HUES6 (cell line): ENCODE measurements around the gene RMDN2.

Experiments
- H3K27ac ChIP-seq: 2 replicates; pipeline ENCODE4 v1.7.0; 2013; ENCODE audit warnings: low read depth, mild to moderate bottlenecking, low read length, inconsistent platforms
- H3K27me3 ChIP-seq: 2 replicates; pipeline ENCODE4 v1.6.1; 2013; ENCODE audit warnings: low read length; ENCODE audit not compliant: control insufficient read depth, insufficient read depth
- H3K36me3 ChIP-seq: 2 replicates; pipeline ENCODE4 v1.6.1; 2013; ENCODE audit warnings: low read length; ENCODE audit not compliant: control insufficient read depth, insufficient read depth
- H3K4me1 ChIP-seq: 2 replicates; pipeline ENCODE4 v1.6.1; 2013; ENCODE audit warnings: low read length; ENCODE audit not compliant: control insufficient read depth, insufficient read depth
- H3K4me3 ChIP-seq: 2 replicates; pipeline ENCODE4 v1.5.1; 2013; ENCODE audit warnings: low read depth, low read length
- H3K9ac ChIP-seq: one replicate; pipeline ENCODE4 v1.6.1; 2013; ENCODE audit warnings: mild to moderate bottlenecking, low read length
- H3K9me3 ChIP-seq: 2 replicates; pipeline ENCODE4 v1.6.1; 2013; ENCODE audit warnings: low read depth, low read length; ENCODE audit not compliant: control insufficient read depth, insufficient read depth

Gene RMDN2

GRCh38 chr2:37925063-37925897 is at the start of gene RMDN2:
RMDN2 (plus strand) TSS chr2:37925287; CDS start chr2:37929278, 3,991 bp downstream.
- peak within 1 kb of the TSS; percentile 90 for H3K27ac ChIP-seq

GRCh38 chr2:37875403-37875906 is 49.6 kb upstream of the RMDN2 start:
- H3K9ac ChIP-seq, result no peak overlapping the region
- H3K36me3 ChIP-seq, result no peaks in the 10 kb centered on the region
- H3K27ac ChIP-seq, result no peak overlapping the region
- no peaks in the 10 kb centered on the region for H3K27me3 ChIP-seq
- no peak overlapping the region for H3K4me3 ChIP-seq
- H3K9me3 ChIP-seq, result no peaks in the 10 kb centered on the region
- peaks cover 18% of the 10 kb centered on the region; the same call in 1 of the 2 replicates for H3K4me1 ChIP-seq

More at GRCh38 chr2:37925063-37925897, at the start of gene RMDN2:
- peaks cover 10% of the 10 kb centered on the region; the same call in 1 of the 2 replicates for H3K27me3 ChIP-seq
- no peaks in the 10 kb centered on the region for H3K4me1 ChIP-seq
- no peaks in the 10 kb centered on the region for H3K36me3 ChIP-seq
- H3K4me3 ChIP-seq, result peak within 1 kb of the TSS; percentile 84
- H3K9ac ChIP-seq, result peak within 1 kb of the TSS; percentile 90
- no peaks in the 10 kb centered on the region for H3K9me3 ChIP-seq

GRCh38 chr2:37876227-37876626 is 48.9 kb upstream of the RMDN2 start:
- peaks cover 20% of the 10 kb centered on the region for H3K4me1 ChIP-seq
- no peak overlapping the region for H3K9ac ChIP-seq
- no peaks in the 10 kb centered on the region for H3K36me3 ChIP-seq
- H3K9me3 ChIP-seq, result no peaks in the 10 kb centered on the region
- no peak overlapping the region for H3K4me3 ChIP-seq
- no peak overlapping the region for H3K27ac ChIP-seq
- no peaks in the 10 kb centered on the region for H3K27me3 ChIP-seq

- H3K27ac ChIP-seq, result no peak overlapping the region
- no peaks in the 10 kb centered on the region for H3K36me3 ChIP-seq
- no peaks in the 10 kb centered on the region for H3K27me3 ChIP-seq
- no peak overlapping the region for H3K4me3 ChIP-seq
- no peaks in the 10 kb centered on the region for H3K9me3 ChIP-seq
- H3K9ac ChIP-seq, result no peak overlapping the region
- H3K4me1 ChIP-seq, result peaks cover 23% of the 10 kb centered on the region
These were observed 47.4 kb upstream of the RMDN2 start for GRCh38 chr2:37877457-37878315.

- H3K4me3 ChIP-seq, result no peak overlapping the region
- H3K9me3 ChIP-seq, result no peaks in the 10 kb centered on the region
- no peak overlapping the region for H3K9ac ChIP-seq
- peaks cover 18% of the 10 kb centered on the region for H3K4me1 ChIP-seq
- H3K27me3 ChIP-seq, result no peaks in the 10 kb centered on the region
- no peak overlapping the region for H3K27ac ChIP-seq
- no peaks in the 10 kb centered on the region for H3K36me3 ChIP-seq
These were observed 46.6 kb upstream of the RMDN2 start for GRCh38 chr2:37878536-37878935.

GRCh38 chr2:37880551-37880950 is 44.5 kb upstream of the RMDN2 start:
- Histone ChIP-seq H3K36me3 (no peaks in the 10 kb centered on the region), H3K27ac (no peak overlapping the region), H3K4me3 (no peak overlapping the region), H3K9me3 (no peaks in the 10 kb centered on the region), H3K4me1 (peaks cover 13% of the 10 kb centered on the region), H3K27me3 (no peaks in the 10 kb centered on the region), H3K9ac (no peak overlapping the region)

GRCh38 chr2:37881397-37881796 is 43.7 kb upstream of the RMDN2 start:
- H3K4me1 ChIP-seq, result peaks cover 9% of the 10 kb centered on the region
- no peaks in the 10 kb centered on the region for H3K27me3 ChIP-seq
- no peaks in the 10 kb centered on the region for H3K36me3 ChIP-seq
- H3K4me3 ChIP-seq, result no peak overlapping the region
- no peak overlapping the region for H3K9ac ChIP-seq
- H3K9me3 ChIP-seq, result no peaks in the 10 kb centered on the region
- no peak overlapping the region for H3K27ac ChIP-seq

GRCh38 chr2:37882036-37882435 is 43.1 kb upstream of the RMDN2 start:
- peaks cover 9% of the 10 kb centered on the region for H3K4me1 ChIP-seq
- H3K9ac ChIP-seq, result no peak overlapping the region
- H3K9me3 ChIP-seq, result no peaks in the 10 kb centered on the region
- no peak overlapping the region for H3K4me3 ChIP-seq
- no peaks in the 10 kb centered on the region for H3K27me3 ChIP-seq
- H3K36me3 ChIP-seq, result no peaks in the 10 kb centered on the region
- no peak overlapping the region for H3K27ac ChIP-seq

- H3K9ac ChIP-seq, result no peak overlapping the region
- H3K36me3 ChIP-seq, result no peaks in the 10 kb centered on the region
- peaks cover 9% of the 10 kb centered on the region for H3K4me1 ChIP-seq
- no peaks in the 10 kb centered on the region for H3K9me3 ChIP-seq
- no peaks in the 10 kb centered on the region for H3K27me3 ChIP-seq
- no peak overlapping the region for H3K4me3 ChIP-seq
- no peak overlapping the region for H3K27ac ChIP-seq
These were observed 41.6 kb upstream of the RMDN2 start for GRCh38 chr2:37883518-37883917.

- Histone ChIP-seq H3K27me3 (no peaks in the 10 kb centered on the region), H3K27ac (no peak overlapping the region), H3K9ac (no peak overlapping the region), H3K36me3 (no peaks in the 10 kb centered on the region), H3K4me1 (peaks cover 9% of the 10 kb centered on the region), H3K9me3 (no peaks in the 10 kb centered on the region), H3K4me3 (no peak overlapping the region)
These were observed 39.6 kb upstream of the RMDN2 start for GRCh38 chr2:37885329-37885993.
